NCI-H1048 (cell line): ENCODE results near the gene SLC12A2.
A peak's percentile ranks its signal among the peaks of the same experiment; 100 is the strongest.

Experiments used
- DNase-seq: peaks from one replicate; lab custom pipeline; 2025; lab: John Stamatoyannopoulos, UW

Gene SLC12A2

GRCh38 chr5:128083033-128083810 is at the start of gene SLC12A2:
Gene SLC12A2, plus strand, starts transcription at chr5:128083766. Its CDS starts 189 bp downstream, at chr5:128083955.
- DNase-seq: peak; percentile 59

GRCh38 chr5:128035689-128036088 is 47.9 kb upstream of the SLC12A2 start:
- no peak for DNase-seq

- no peak for DNase-seq
These were observed 46.6 kb upstream of the SLC12A2 start for GRCh38 chr5:128036950-128037349.

GRCh38 chr5:128038643-128039042 is 44.9 kb upstream of the SLC12A2 start:
- DNase-seq: no peak

GRCh38 chr5:128040927-128041326 is 42.6 kb upstream of the SLC12A2 start:
- DNase-seq: no peak

GRCh38 chr5:128052780-128053179 is 30.8 kb upstream of the SLC12A2 start:
- DNase-seq: no peak

- no peak for DNase-seq
These were observed 30.1 kb upstream of the SLC12A2 start for GRCh38 chr5:128053291-128053954.

GRCh38 chr5:128060644-128061385 is 22.8 kb upstream of the SLC12A2 start:
- no peak for DNase-seq

GRCh38 chr5:128062172-128062746 is 21.3 kb upstream of the SLC12A2 start:
- DNase-seq: no peak

GRCh38 chr5:128074171-128074570 is 9.4 kb upstream of the SLC12A2 start:
- no peak for DNase-seq

- DNase-seq: no peak
These were observed 8.6 kb upstream of the SLC12A2 start for GRCh38 chr5:128074953-128075352.

GRCh38 chr5:128077526-128077925 is 6.0 kb upstream of the SLC12A2 start:
- DNase-seq: no peak

GRCh38 chr5:128081111-128081851 is 2.3 kb upstream of the SLC12A2 start:
- no peak for DNase-seq

GRCh38 chr5:128082551-128083032 is 974 bp upstream of the SLC12A2 start:
- no peak for DNase-seq

- DNase-seq: no peak
These were observed 253 bp downstream of the SLC12A2 start for GRCh38 chr5:128083811-128084227.

GRCh38 chr5:128084228-128085167 is 932 bp downstream of the SLC12A2 start:
- no peak for DNase-seq

- no peak for DNase-seq
These were observed 1.8 kb downstream of the SLC12A2 start for GRCh38 chr5:128085413-128085812.

- no peak for DNase-seq
These were observed 8.0 kb downstream of the SLC12A2 start for GRCh38 chr5:128091579-128091978.

- no peak for DNase-seq
These were observed 8.6 kb downstream of the SLC12A2 start for GRCh38 chr5:128092144-128092543.

GRCh38 chr5:128093368-128093767 is 9.8 kb downstream of the SLC12A2 start:
- no peak for DNase-seq
